ENCODE measurements around the gene LHPP. TPM values are rescaled to one million over a fixed set of nuclear protein-coding genes. Genes with fewer than 3 reads are reported as not detected.
"Not testable (repeated sequence)": the region's sequence is repeated elsewhere in the genome, so short reads cannot be mapped to it uniquely, and the experiment has no call there.

Gene LHPP
- total RNA-seq, 1 donor = 12.5 TPM

DNA sequence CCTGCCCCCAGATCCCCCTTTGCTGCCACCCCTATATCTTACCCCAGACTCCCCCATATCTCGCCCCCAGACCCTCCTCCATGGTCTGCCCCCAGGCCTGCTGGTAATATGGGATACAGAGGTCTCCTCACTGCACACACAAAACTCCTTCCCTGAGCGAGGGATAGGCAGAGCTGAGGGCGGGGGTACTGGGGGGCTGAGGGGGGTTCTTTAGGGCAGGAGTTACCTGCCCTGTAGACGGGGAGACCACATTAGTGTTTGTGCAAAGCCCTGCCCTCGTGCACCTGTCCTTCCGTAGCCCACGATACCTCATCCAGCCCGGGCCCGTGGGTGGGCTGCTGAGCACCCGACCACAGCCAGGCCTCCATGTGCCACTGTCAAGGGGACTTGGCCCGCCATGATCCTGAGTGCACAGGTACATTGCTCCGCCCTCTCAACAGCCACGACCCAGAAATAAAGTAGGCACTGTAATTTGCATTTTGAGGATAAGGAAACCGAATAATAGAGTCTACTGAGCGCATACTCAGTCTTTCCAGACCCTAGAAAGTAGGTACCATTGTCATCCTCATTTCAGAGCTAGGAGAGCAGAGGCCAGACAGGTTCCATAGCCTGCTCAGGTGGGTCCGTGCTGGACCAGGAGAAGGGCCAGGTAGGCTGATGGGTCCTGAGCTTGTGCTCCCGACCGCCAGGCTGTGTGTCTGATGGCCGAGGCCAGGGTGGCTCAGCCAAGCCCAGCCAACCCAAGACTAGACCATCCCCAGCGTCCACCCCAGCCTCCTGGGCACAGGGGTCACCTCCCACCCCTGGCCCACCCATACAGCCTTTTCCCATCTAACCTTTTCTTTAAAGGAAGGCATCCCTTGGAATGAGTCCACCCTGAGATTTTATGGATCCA is 115.2 kb downstream of the LHPP start:
- TF ChIP-seq, protein P1, sequence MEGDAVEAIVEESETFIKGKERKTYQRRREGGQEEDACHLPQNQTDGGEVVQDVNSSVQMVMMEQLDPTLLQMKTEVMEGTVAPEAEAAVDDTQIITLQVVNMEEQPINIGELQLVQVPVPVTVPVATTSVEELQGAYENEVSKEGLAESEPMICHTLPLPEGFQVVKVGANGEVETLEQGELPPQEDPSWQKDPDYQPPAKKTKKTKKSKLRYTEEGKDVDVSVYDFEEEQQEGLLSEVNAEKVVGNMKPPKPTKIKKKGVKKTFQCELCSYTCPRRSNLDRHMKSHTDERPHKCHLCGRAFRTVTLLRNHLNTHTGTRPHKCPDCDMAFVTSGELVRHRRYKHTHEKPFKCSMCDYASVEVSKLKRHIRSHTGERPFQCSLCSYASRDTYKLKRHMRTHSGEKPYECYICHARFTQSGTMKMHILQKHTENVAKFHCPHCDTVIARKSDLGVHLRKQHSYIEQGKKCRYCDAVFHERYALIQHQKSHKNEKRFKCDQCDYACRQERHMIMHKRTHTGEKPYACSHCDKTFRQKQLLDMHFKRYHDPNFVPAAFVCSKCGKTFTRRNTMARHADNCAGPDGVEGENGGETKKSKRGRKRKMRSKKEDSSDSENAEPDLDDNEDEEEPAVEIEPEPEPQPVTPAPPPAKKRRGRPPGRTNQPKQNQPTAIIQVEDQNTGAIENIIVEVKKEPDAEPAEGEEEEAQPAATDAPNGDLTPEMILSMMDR (IDR thresholded peaks at IDR 0.05; ENCODE audit: insufficient read depth, low read depth, low read length) = no peak
- DNase-seq (ENCODE audit: low read depth) = no peak
- H3K4me3 ChIP-seq (ENCODE audit: low read depth, low read length) = no peak overlapping the region

DNA sequence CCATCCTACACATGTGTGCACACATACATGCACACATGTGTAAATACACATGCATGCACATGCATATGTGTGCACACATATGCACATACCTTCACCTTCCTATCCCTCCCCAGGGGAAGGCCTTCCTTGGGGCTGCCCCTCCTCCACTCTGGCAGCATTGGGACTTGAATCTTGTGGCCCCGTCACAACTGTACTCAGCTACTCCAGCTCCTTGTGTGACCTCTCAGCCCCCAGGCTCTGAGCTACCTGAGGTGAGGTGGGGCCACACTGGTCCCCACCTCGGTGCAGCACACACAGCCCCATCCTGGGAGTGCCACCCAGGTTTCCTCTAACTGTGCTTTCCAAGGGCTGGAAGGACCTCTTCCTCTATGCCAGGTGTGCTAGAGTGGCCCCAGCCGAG is 116.0 kb downstream of the LHPP start:
- DNase-seq (ENCODE audit: low read depth) = no peak
- TF ChIP-seq, protein P1 (IDR thresholded peaks at IDR 0.05; ENCODE audit: insufficient read depth, low read depth, low read length) = no peak
- no peak overlapping the region for H3K4me3 ChIP-seq (ENCODE audit: low read depth, low read length)

DNA sequence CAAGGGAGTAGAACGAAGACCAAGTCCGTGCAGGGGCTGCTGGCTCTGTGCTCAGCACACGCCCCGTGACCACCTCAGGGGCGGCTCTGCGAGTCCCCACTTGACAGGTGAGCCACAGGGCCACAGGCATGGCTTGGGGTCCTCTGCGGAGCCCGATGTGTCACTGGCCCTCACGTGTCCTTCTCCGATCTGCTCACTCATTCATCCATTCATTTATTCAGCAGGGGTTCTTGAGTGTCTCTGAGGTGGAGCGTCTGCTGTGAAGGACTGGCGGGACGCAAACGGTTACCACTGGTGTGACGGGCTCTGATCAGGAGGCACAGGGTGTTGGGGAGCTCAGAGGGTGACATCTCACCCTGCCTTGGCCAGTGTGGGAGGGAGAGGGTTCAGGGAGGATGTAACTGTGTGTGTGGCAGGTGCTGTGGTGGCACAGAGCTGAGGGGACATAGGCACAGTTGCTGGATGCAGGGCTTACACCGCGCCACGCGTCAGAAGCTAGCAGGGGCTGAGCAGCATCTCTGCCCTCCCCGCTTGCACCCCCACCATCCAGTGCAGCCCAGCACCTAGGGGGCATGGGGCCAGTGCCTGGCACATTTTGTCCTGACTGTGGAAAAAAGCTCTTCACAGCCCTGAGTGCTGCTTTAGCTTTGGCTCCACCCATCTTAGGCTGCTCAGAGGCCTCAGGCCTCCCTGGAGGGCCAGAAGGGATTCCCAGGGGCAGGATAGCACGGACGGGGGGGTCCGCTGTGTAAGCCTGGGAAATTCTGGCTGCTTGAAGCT is 116.8 kb downstream of the LHPP start:
- no peak overlapping the region for H3K4me3 ChIP-seq (ENCODE audit: low read depth, low read length)
- TF ChIP-seq, protein P1 (IDR thresholded peaks at IDR 0.05; ENCODE audit: insufficient read depth, low read depth, low read length) = no peak
- no peak for DNase-seq (ENCODE audit: low read depth)

DNA sequence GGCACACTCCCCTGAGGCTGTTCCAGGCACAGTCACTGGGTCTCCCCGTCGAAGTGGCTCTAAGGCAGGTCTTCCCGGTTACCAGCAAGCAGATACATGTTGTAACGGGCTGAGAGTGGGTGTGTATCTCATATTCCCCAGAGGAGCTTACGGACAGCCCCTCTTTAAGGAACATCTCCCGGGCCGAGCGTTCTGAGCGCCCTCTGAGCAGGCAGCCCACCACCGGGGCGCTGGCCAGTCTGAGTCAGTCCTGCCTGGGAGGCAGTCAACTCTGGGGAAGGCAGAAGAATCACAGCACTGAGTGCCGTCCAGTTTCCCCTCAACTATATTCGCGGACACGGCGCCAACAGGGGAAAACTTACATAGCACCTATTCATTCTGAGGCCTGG is 117.4 kb downstream of the LHPP start:
- DNase-seq (ENCODE audit: low read depth) = no peak
- no peak overlapping the region for H3K4me3 ChIP-seq (ENCODE audit: low read depth, low read length)
- TF ChIP-seq, protein P1 (IDR thresholded peaks at IDR 0.05; ENCODE audit: insufficient read depth, low read depth, low read length) = no peak

DNA sequence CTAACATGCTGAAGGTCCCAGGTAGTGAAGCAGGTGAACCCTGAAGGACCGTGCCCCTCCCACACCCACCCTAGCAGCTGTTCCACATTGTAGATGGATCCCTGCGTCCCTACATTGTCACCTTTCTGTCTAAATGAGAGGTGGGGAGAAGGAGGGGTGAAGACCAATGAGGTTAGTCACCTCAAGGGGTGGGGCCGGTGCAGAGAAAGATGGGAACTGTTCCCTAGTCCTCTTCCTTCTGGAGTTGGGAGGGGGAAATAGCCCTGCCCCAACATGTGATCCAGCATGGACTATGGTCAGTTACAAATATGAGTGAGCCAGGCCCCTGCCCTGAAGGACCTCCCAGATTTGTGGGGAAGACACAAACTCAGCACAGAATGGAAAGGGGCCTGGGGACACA is 124.5 kb downstream of the LHPP start:
- DNase-seq (ENCODE audit: low read depth) = no peak
- H3K4me3 ChIP-seq (ENCODE audit: low read depth, low read length) = no peak overlapping the region
- TF ChIP-seq, protein P1 (IDR thresholded peaks at IDR 0.05; ENCODE audit: insufficient read depth, low read depth, low read length) = no peak

DNA sequence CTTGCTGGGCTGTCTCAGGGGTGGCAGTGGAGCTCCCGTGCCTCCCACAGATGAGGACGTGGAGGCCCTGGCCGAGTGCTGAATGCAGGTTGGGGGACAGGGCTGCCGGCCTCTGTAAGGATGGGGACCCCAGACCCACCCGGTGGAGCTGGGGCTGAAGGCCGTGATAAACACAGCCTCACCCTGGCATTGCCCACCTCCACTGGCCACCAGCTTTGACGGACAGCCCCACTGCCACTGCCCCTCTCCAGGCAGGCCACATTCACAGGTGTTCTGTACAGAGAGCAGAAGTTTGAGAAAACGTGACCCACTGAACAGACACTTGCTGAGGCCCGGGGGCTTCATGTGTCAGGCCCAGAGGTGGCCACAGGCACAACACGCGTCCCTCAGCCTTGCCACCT is 126.2 kb downstream of the LHPP start:
- TF ChIP-seq, protein P1 (IDR thresholded peaks at IDR 0.05; ENCODE audit: insufficient read depth, low read depth, low read length) = no peak
- DNase-seq (ENCODE audit: low read depth) = no peak
- H3K4me3 ChIP-seq (ENCODE audit: low read depth, low read length) = no peak overlapping the region

DNA sequence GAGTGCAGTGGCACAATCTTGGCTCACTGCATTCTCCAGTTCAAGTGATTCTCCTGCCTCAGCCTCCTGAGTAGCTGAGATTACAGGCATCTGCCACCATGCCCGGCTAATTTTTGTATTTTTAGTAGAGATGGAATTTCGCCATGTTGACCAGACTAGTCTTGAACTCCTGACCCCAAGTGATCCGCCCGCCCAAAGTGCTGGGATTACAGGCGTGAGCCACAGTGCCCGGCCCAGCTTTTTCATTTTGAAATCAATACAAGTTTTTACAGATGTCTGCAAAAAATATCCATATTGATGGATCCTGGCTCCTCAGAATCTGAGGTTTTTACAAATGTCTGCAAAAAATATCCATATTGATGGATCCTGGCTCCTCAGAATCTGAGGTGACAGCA is 126.7 kb downstream of the LHPP start:
- H3K4me3 ChIP-seq (ENCODE audit: low read depth, low read length) = not testable (repeated sequence)
- peak; percentile 28 for DNase-seq (ENCODE audit: low read depth)

All from fibroblast of villous mesenchyme (primary cell).